HepG2 (cell line): Measurements from ENCODE around the gene ABCC8. TPM values are rescaled to one million over a fixed set of nuclear protein-coding genes. Genes with fewer than 3 reads are reported as not detected.

Experiments used
- CBFB ChIP-seq: sonication (generic); formaldehyde crosslinking; IDR thresholded peaks from 2 replicates; pipeline ENCODE4 v1.4.0; 2020; ENCODE audit warnings: missing genetic modification reagents
- FOXA3 ChIP-seq: IDR thresholded peaks from 2 replicates; pipeline ENCODE4 v1.6.1; 2016; ENCODE audit warnings: missing genetic modification reagents, missing compliant biosample characterization
- HNRNPH1 ChIP-seq: fragments of 200-400 bp; formaldehyde crosslinking; optimal IDR thresholded peaks from 2 replicates; pipeline ENCODE3; 2017; ENCODE audit warnings: mild to moderate bottlenecking, low read depth, low read length
- IRX3 ChIP-seq: sonication (generic); formaldehyde crosslinking; IDR thresholded peaks from 2 replicates; pipeline ENCODE4 v1.8.1; 2023; ENCODE audit warnings: mild to moderate bottlenecking, low read depth, missing genetic modification reagents, borderline replicate concordance
- PAF1 ChIP-seq: IDR thresholded peaks from 2 replicates; pipeline ENCODE4 v1.6.1; 2016; ENCODE audit warnings: missing genetic modification reagents, missing compliant biosample characterization
- RAD51 ChIP-seq: fragments of 450-650 bp; IDR thresholded peaks from 2 replicates; pipeline ENCODE4 v1.6.1; 2016; ENCODE audit warnings: borderline replicate concordance
- RFXANK ChIP-seq: IDR thresholded peaks from 2 replicates; pipeline ENCODE4 v1.6.1; 2016
- SALL2 ChIP-seq: sonication (generic); formaldehyde crosslinking; IDR thresholded peaks from 2 replicates; pipeline ENCODE4 v1.8.1; 2023; ENCODE audit warnings: mild to moderate bottlenecking, missing genetic modification reagents, inconsistent platforms
- ZKSCAN1 ChIP-seq: fragments of 150-350 bp; IDR thresholded peaks from 2 replicates; pipeline ENCODE4 v1.6.1; 2014; ENCODE audit warnings: low read length
- ZMYM3 ChIP-seq: sonication (generic); formaldehyde crosslinking; IDR thresholded peaks from 2 replicates; pipeline ENCODE4 v1.5.1; 2020; ENCODE audit warnings: mild to moderate bottlenecking, missing genetic modification reagents
- ZNF572 ChIP-seq: sonication (generic); formaldehyde crosslinking; IDR thresholded peaks from 2 replicates; pipeline ENCODE4 v1.5.1; 2020; ENCODE audit warnings: mild to moderate bottlenecking, missing genetic modification reagents
- ZNF746 ChIP-seq: sonication (generic); formaldehyde crosslinking; IDR thresholded peaks from 2 replicates; pipeline ENCODE4 v1.8.0; 2022; ENCODE audit warnings: mild to moderate bottlenecking, missing genetic modification reagents
- polyA plus RNA-seq, 8 experiments: library from polyadenylated mRNA; depleted of rRNA in 3 of 8; stranded (reverse) in 7 of 8; unstranded in 1 of 8; fragments of >200 nt; fragmentation: Illumina TruSeq in 4 of 8; extraction: Trizol in 4 of 8; gene quantifications; 2 replicates each; pipeline versions ENCODE4 v1.2.1 to v1.2.3, GENCODE V29; 2011 to 2016; ENCODE audit warnings: low read depth in 4 of 8, missing spikeins in 1 of 8, mixed read lengths in 1 of 8; ENCODE audit not compliant: insufficient read depth in 1 of 8
- total RNA-seq, 5 experiments: library from RNA; depleted of rRNA; stranded (reverse); fragments of >200 nt; fragmentation: Illumina TruSeq; extraction: Trizol; gene quantifications; 2 replicates each; pipeline ENCODE4 v1.2.3, GENCODE V29; 2016; ENCODE audit warnings: low read depth in 1 of 5
- TF ChIP-seq, protein P1 (sequence below): sonication (generic); formaldehyde crosslinking; IDR thresholded peaks from 2 replicates; pipeline ENCODE4 v1.5.1; 2020; ENCODE audit warnings: missing genetic modification reagents, mild to moderate bottlenecking, borderline replicate concordance
- TF ChIP-seq, protein P2 (sequence below): sonication (generic); formaldehyde crosslinking; IDR thresholded peaks from 2 replicates; pipeline ENCODE4 v1.4.0; 2020; ENCODE audit warnings: missing genetic modification reagents
- TF ChIP-seq, protein P3 (sequence below): sonication (generic); formaldehyde crosslinking; IDR thresholded peaks from 2 replicates; pipeline ENCODE4 v1.4.0; 2020; ENCODE audit warnings: low read depth, missing genetic modification reagents
- TF ChIP-seq, protein P4 (sequence below): sonication (generic); formaldehyde crosslinking; IDR thresholded peaks from 2 replicates; pipeline ENCODE4 v1.4.0; 2020; ENCODE audit warnings: missing genetic modification reagents, low read depth, mild to moderate bottlenecking, borderline replicate concordance
- TF ChIP-seq, protein P5 (sequence below): sonication (generic); formaldehyde crosslinking; IDR thresholded peaks from 2 replicates; pipeline ENCODE4 v1.4.0; 2020; ENCODE audit warnings: mild to moderate bottlenecking, missing genetic modification reagents, borderline replicate concordance

ABCC8 gene
- total and polyA plus RNA-seq, 2 of the 13 experiments (the other 11 are each of a cell fraction or from before 2014, with no cell fraction given) = not detected

DNA sequence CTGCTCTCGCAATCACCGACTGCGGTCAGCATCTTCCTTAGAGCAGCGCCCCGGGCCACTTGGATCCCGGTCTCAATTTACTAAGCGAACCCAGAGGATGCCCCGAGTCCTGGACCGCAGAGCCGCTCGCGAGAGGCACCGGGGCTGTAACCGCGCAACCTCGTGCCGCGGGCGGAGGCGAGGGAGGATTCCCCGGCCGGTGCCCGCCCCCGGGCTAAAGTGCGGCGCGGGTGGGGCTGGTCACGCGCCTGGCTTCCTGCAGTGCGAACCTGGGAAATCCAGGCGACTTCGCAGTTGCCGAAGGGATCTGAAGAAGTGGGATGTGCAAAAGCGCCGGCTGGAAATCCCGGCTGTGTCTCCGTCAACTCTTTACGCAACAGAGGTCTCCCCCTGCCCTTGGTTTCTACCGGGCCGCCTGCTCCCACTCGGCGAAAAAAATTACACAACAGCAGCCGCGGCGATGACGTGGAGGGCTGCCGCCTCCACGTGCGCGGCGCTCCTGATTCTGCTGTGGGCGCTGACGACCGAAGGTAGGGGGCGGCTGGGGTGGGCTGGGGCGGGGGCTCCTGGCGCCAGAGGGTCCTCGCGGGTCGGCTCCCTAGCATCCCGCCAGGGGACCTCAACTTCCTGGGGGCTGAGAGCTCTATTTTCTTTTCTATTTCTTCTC is 125.0 kb downstream of the ABCC8 start, which contains the start of gene NCR3LG1 (continued):
- TF ChIP-seq RAD51 = no peak
- no peak for TF ChIP-seq HNRNPH1
- TF ChIP-seq ZNF746 (CRISPR knock-in tag) = no peak
- no peak for TF ChIP-seq SALL2 (CRISPR knock-in tag)
- no peak for TF ChIP-seq IRX3 (CRISPR knock-in tag)
- no peak for TF ChIP-seq ZKSCAN1
- TF ChIP-seq, protein P1, sequence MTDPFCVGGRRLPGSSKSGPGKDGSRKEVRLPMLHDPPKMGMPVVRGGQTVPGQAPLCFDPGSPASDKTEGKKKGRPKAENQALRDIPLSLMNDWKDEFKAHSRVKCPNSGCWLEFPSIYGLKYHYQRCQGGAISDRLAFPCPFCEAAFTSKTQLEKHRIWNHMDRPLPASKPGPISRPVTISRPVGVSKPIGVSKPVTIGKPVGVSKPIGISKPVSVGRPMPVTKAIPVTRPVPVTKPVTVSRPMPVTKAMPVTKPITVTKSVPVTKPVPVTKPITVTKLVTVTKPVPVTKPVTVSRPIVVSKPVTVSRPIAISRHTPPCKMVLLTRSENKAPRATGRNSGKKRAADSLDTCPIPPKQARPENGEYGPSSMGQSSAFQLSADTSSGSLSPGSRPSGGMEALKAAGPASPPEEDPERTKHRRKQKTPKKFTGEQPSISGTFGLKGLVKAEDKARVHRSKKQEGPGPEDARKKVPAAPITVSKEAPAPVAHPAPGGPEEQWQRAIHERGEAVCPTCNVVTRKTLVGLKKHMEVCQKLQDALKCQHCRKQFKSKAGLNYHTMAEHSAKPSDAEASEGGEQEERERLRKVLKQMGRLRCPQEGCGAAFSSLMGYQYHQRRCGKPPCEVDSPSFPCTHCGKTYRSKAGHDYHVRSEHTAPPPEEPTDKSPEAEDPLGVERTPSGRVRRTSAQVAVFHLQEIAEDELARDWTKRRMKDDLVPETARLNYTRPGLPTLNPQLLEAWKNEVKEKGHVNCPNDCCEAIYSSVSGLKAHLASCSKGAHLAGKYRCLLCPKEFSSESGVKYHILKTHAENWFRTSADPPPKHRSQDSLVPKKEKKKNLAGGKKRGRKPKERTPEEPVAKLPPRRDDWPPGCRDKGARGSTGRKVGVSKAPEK (CRISPR knock-in tag) = no peak; the same call in 1 of the 2 replicates
- TF ChIP-seq, protein P2, sequence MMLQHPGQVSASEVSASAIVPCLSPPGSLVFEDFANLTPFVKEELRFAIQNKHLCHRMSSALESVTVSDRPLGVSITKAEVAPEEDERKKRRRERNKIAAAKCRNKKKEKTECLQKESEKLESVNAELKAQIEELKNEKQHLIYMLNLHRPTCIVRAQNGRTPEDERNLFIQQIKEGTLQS (CRISPR knock-in tag) = no peak
- TF ChIP-seq, protein P3, sequence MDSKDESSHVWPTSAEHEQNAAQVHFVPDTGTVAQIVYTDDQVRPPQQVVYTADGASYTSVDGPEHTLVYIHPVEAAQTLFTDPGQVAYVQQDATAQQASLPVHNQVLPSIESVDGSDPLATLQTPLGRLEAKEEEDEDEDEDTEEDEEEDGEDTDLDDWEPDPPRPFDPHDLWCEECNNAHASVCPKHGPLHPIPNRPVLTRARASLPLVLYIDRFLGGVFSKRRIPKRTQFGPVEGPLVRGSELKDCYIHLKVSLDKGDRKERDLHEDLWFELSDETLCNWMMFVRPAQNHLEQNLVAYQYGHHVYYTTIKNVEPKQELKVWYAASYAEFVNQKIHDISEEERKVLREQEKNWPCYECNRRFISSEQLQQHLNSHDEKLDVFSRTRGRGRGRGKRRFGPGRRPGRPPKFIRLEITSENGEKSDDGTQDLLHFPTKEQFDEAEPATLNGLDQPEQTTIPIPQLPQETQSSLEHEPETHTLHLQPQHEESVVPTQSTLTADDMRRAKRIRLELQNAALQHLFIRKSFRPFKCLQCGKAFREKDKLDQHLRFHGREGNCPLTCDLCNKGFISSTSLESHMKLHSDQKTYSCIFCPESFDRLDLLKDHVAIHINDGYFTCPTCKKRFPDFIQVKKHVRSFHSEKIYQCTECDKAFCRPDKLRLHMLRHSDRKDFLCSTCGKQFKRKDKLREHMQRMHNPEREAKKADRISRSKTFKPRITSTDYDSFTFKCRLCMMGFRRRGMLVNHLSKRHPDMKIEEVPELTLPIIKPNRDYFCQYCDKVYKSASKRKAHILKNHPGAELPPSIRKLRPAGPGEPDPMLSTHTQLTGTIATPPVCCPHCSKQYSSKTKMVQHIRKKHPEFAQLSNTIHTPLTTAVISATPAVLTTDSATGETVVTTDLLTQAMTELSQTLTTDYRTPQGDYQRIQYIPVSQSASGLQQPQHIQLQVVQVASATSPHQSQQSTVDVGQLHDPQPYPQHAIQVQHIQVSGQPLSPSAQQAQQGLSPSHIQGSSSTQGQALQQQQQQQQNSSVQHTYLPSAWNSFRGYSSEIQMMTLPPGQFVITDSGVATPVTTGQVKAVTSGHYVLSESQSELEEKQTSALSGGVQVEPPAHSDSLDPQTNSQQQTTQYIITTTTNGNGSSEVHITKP = peak; percentile 96
- TF ChIP-seq ZMYM3 (CRISPR knock-in tag) = peak; percentile 57; the same call in 1 of the 2 replicates
- TF ChIP-seq PAF1 (CRISPR knock-in tag) = no peak
- peak; percentile 59; the same call in 1 of the 2 replicates for TF ChIP-seq CBFB (CRISPR knock-in tag)
- TF ChIP-seq, protein P4, sequence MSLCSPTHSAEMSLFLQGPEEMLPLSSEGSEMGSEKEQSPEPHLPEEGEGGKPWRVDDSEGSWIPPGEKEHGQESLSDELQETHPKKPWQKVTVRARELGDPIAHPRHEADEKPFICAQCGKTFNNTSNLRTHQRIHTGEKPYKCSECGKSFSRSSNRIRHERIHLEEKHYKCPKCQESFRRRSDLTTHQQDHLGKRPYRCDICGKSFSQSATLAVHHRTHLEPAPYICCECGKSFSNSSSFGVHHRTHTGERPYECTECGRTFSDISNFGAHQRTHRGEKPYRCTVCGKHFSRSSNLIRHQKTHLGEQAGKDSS = peak; percentile 41; the same call in 1 of the 2 replicates
- TF ChIP-seq ZNF572 = no peak
- TF ChIP-seq RFXANK (CRISPR knock-in tag) = no peak
- TF ChIP-seq, protein P5, sequence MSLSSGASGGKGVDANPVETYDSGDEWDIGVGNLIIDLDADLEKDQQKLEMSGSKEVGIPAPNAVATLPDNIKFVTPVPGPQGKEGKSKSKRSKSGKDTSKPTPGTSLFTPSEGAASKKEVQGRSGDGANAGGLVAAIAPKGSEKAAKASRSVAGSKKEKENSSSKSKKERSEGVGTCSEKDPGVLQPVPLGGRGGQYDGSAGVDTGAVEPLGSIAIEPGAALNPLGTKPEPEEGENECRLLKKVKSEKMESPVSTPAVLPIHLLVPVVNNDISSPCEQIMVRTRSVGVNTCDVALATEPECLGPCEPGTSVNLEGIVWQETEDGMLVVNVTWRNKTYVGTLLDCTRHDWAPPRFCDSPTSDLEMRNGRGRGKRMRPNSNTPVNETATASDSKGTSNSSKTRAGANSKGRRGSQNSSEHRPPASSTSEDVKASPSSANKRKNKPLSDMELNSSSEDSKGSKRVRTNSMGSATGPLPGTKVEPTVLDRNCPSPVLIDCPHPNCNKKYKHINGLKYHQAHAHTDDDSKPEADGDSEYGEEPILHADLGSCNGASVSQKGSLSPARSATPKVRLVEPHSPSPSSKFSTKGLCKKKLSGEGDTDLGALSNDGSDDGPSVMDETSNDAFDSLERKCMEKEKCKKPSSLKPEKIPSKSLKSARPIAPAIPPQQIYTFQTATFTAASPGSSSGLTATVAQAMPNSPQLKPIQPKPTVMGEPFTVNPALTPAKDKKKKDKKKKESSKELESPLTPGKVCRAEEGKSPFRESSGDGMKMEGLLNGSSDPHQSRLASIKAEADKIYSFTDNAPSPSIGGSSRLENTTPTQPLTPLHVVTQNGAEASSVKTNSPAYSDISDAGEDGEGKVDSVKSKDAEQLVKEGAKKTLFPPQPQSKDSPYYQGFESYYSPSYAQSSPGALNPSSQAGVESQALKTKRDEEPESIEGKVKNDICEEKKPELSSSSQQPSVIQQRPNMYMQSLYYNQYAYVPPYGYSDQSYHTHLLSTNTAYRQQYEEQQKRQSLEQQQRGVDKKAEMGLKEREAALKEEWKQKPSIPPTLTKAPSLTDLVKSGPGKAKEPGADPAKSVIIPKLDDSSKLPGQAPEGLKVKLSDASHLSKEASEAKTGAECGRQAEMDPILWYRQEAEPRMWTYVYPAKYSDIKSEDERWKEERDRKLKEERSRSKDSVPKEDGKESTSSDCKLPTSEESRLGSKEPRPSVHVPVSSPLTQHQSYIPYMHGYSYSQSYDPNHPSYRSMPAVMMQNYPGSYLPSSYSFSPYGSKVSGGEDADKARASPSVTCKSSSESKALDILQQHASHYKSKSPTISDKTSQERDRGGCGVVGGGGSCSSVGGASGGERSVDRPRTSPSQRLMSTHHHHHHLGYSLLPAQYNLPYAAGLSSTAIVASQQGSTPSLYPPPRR (CRISPR knock-in tag) = peak; percentile 48; the same call in 1 of the 2 replicates
- TF ChIP-seq FOXA3 = 0 out of 2 replicates have a peak, but pooled peaks have one; percentile 11
